Gastrocnemius medialis (tissue), 4 donors: ENCODE results near the gene PARP15.

ENCODE experiments used
- CTCF ChIP-seq, 5 experiments: fragments of 450-650 bp in 3 of 5; fragments of 200-600 bp in 2 of 5; sonication (generic) in 2 of 5; IDR thresholded peaks in 4 of 5; conservative IDR thresholded peaks in 1 of 5; 1 replicate in 4 of 5; 2 replicates in 1 of 5; pipeline ENCODE4 v1.5.1; 2016 to 2019; ENCODE audit warnings: antibody characterized with exemption in 5 of 5, mild to moderate bottlenecking in 3 of 5, moderate library complexity in 3 of 5
- POLR2A ChIP-seq, 2 donors: fragments of 450-650 bp; IDR thresholded peaks; one replicate each; pipeline ENCODE4 v1.6.1; 2017; ENCODE audit warnings: antibody characterized with exemption in 2 of 2, mild to moderate bottlenecking in 2 of 2, moderate library complexity in 2 of 2

- TF ChIP-seq CTCF (IDR thresholded peaks at IDR 0.05 in 4 of 5, conservative IDR thresholded peaks at IDR 0.05 in 1 of 5) (no peak), POLR2A (IDR thresholded peaks at IDR 0.05) (no peak)
Observed at GRCh38 chr3:122640437-122640999, 63.1 kb downstream of the PARP15 start.
